ENCODE data around the gene BABAM2. TPM values are rescaled to one million over a fixed set of nuclear protein-coding genes. Genes with fewer than 3 reads are reported as not detected.
"Not testable (repeated sequence)": the region's sequence is repeated elsewhere in the genome, so short reads cannot be mapped to it uniquely, and the experiment has no call there.

The BABAM2 gene
- polyA plus RNA-seq, 3 donors = 55.5 to 58.9 (median 57.2) TPM

DNA sequence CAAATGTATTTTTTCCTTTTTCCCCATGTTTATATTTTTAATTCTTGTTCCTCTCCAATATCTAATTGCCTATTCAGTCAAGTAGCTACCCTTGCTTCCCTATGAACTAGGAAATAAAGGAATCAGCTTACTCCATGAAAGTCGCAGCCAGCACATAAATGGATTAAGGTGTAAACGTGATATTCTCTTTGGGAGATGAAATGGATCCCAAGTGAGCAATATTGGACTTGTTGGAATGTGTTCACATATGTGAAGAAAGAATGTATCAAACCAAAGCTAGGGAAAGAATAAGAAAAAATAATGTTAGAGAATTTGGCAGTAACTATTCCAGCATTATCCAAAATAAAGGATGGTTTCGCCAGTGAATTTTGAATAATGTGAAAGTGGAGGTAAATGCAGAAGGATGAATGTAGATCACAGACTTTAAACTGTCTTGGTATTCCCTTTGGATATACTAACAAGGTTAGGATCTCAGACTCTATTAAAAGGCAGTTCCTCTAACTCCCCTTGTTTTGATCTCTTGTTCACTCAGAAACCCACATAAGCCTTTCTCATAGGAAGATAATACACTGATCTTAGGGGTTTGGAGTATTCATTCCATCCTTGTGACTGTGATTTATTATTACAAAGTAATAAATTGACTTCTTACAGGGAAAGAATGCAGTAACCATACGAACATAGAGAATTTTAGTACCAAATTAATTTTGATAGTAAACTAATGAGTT, 208.1 kb downstream of the BABAM2 start:
- DNase-seq (ENCODE audit: low read depth in 3 of 3, low spot score in 2 of 3) = no peak

DNA sequence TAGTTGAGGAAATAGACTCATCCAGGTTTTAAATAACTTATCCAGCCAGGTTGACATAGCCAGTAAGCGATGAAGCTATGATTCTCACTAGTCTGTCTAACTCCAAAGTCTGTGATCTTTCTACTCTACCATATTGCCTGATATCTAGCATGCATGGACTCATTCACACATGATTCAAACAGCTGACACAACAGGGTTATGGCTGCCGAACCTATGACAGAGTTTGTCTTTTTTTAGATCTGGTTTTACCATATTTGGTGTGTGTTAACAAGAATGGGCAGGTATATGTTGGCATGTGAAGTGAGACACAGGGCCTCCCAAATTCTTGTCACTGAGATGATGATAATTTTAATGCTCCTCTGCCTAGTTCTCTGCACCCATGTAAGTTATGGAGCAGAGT, 210.6 kb downstream of the BABAM2 start:
- DNase-seq (ENCODE audit: low read depth in 3 of 3, low spot score in 2 of 3) = no peak

DNA sequence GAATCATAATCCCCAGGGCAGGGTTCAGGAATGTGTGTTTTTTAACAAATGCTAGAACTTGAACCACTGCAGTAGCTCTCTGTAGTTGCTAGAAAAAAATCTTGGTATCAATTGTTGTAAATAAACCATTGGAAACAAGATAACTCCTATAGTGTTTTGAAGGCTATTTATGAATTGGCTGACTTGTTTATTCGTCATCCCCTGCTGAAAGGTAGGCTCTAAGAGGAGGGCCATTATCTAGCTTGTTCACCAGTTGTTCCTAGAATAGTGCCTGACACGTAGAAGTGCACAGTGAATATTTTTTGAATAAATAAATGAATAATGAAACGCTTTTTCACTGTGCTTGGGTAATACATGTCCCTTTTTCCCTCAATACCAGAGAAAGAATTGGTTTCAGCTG, 211.4 kb downstream of the BABAM2 start:
- no peak for DNase-seq (ENCODE audit: low read depth in 3 of 3, low spot score in 2 of 3)

DNA sequence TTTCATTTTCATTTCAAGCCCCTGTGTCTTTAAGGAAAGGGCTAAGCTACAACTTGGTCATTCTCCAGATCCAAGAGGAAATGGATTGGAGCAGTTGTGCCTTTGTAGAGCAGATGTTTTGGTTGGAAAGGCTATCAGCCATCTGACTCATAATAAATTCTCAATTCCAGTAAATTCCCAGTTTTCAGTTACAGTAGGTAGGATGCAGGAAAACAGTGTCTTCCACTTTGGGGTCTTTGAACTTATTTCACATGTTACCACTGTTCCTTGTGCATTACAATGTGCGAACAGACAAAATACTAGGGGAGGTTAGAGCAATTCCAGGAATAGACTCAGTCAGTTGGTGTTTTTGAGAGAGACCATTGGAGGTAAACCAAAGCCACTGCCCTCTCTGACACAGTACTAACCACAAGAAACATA, 211.9 kb downstream of the BABAM2 start:
- DNase-seq (ENCODE audit: low read depth in 3 of 3, low spot score in 2 of 3) = no peak

DNA sequence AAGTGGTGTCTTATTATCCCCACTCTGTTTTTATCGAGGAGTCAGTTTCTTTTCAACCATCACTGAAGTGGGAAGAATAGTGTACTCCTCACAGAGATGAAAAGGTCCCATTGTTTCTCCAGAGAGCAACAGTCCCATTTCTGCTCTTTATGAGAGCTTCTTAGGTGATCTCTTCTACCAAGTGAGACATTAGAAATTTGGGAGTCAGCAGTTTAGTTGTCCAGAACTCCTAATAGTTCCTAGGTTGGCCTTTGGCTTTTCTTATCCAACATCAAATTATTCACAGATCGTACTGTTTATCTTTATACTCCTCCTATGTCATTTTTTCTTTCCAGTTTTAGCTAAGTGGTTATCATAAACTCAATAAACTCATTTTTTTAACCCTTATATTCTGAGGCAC, 213.1 kb downstream of the BABAM2 start:
- no peak for DNase-seq (ENCODE audit: low read depth in 3 of 3, low spot score in 2 of 3)

DNA sequence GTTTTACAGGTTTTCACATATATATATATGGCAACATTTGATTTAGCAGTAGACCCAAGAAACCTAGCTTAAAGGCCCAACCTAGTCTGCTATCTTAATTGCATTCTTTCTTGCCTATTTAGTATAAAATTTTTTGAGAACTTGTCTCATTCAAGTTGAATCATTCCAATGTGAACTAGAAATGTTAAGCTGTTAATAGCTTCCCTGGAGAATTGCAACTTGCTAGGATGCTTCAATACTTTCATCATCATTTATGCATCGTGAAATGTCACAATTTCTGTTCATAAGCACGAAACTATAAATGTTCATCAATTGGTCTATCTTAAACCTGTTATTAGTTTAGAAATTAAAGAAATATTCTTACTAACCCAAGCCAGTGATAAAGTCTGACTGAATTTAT, 217.6 kb downstream of the BABAM2 start:
- DNase-seq (ENCODE audit: low read depth in 3 of 3, low spot score in 2 of 3) = no peak

DNA sequence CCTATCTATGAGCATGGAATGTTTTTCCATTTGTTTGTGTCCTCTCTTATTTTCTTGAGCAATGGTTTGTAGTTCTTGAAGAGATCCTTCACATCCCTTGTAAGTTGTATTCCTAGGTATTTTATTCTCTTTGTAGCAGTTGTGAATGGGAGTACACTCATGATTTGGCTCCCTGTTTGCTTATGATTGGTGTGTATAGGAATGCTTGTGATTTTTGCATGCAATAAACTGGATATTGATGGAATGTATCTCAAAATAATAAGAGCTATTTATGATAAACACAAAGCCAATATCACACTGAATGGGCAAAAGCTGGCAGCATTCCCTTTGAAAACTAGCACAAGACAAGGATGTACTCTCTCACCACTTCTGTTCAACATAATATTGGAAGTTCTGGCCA, 223.2 kb downstream of the BABAM2 start:
- not testable (repeated sequence) for DNase-seq (ENCODE audit: low read depth in 3 of 3, low spot score in 2 of 3)

DNA sequence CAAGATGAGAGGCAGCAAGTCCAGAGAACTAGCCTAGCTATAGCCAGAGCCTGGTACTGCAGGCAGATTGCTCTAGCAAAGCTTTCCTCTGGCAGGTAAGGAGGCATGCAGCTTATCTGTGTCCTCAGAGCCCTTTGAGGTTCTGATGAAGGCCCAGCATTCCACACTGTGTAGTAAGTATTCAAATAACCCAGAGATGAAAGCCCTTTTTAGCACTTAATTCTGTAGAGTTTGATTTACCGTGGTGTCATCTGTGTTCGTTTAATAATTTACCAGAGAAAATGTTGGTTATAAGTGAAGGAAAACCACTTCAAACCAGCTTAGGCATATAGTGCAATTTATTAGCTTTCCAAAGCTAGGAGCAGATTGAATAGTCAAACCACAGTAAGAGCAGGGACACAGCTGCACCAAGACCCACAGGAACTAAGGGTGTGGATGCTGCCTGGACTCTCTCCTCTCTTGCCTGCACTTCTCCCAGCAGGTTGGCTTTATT, 226.6 kb downstream of the BABAM2 start:
- DNase-seq (ENCODE audit: low read depth in 3 of 3, low spot score in 2 of 3) = no peak

DNA sequence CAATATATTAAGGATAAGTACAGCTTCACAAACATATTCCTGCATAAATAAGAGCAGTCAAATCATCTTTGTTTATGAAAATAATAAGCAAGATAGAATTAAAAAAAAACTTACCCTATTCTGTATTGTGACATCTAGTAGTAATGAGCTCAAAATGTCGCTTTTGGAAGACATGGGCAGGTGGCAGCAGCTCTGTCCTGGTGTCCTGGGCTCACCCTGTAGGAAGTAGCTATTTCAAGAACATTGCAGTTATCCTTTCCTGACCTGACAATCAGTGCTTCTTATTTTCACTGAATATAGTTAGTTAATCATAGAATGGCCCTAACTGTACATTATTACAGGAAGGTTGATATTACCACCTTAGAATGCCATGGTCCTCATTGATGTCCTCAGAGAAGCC, 229.1 kb downstream of the BABAM2 start:
- no peak for DNase-seq (ENCODE audit: low read depth in 3 of 3, low spot score in 2 of 3)

DNA sequence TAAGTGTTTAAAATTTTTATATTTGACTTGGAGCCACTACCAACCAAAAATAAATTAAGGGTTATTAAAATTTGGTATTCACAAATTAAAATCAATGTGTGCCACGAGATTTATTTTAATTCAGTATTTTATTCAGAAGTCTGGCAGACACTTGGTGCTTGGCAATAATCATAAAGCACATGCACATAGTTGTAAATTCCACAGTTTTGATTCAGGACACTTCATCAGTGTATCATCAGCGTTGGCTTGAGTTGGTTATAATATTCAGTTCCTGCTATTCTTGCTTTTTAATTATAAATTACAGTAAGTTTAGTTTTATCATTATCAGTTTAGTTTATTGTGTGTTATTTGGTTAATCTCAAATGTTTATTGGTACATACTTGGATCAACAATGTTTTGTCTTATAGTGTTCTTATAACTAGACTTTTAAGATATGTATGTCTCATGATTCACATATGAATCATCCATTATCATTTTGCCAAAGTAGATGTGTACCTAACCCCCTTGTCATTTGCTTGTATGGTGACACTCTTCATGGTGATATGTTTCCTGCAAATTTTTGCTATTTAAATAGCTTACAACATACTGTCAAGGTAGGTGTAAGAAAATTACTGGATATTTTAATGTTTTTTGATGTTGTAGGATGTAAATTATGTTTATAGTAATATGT, 237.9 kb downstream of the BABAM2 start:
- DNase-seq (ENCODE audit: low read depth in 3 of 3, low spot score in 2 of 3) = no peak

DNA sequence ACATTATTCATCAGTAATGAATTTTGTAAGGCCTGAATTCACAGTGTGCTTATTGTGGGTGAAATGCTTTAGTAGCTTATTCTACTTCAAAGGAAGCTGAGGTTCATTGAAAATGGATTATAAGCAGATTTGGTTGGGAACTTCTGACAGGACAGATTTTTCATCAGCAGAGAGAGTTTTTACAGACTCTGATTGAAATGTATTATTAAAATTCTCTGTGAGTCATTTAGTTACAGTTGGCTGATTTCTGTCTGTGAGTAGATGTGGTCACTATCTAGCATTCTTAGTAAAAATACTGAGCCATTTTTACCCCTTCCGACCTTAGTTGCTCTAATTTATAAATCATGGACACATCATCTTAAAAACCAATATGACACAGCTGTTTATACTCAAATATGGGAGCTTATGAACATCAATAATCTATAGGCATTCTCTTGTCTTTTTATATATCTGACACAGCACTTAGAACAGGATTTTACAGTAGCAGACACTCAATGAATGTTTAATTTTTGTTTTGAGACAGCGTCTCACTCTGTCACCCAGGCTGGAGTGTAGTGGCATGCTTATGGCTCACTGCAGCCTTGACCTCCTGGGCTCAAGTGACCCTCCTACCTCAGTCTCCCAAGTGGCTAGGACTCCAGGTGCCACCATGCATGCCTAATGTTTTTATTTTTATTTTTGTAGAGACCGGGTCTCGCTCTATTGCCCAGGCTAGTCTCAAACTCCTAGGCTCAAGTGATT, 239.6 kb downstream of the BABAM2 start:
- no peak for DNase-seq (ENCODE audit: low read depth in 3 of 3, low spot score in 2 of 3)

DNA sequence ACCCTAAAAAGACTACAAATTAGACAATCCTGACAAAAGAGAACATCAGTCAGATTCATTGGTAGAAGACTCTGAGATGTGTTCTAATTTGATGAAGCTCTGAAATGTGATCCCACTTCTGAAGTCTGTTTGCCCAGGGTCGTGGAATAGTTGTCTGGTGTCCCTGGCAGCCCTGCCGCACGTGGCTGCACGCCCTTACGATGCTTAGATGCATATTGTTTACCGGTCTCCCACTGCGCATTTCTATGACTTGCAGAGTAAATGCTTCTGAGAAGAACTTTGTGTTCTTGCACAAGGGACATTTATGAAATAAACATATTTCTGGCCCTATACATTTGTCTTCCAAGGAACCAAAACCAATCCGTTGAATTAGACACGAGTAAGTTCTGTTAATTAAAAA, 243.2 kb downstream of the BABAM2 start:
- no peak for DNase-seq (ENCODE audit: low read depth in 3 of 3, low spot score in 2 of 3)

DNA sequence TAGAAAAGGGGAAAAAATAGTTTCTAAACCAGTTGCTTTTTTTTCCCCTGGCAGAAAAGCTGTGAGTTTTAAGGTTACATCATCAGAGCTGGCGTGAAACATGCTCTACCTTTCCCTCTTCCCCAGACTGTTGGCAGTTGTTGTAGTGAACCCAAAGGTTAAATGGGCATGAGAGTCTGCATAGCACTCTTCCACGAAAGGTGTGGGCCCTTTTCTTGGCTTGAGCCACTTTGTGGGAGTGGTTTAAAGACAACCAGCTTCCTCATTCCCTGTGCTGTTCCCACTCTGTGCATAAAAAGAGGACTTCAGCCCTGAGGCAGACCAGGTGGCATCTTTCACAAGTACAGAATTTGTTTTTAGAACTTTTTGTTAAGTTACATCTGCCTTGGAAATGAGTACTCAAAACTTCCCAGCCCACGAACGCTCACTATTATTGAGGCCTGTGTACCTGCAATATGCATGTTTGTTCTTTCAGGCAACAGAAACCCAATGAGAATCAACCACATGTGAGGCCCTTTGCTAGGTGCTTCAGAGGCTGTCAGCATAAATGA, 243.8 kb downstream of the BABAM2 start:
- DNase-seq (ENCODE audit: low read depth in 3 of 3, low spot score in 2 of 3) = no peak

DNA sequence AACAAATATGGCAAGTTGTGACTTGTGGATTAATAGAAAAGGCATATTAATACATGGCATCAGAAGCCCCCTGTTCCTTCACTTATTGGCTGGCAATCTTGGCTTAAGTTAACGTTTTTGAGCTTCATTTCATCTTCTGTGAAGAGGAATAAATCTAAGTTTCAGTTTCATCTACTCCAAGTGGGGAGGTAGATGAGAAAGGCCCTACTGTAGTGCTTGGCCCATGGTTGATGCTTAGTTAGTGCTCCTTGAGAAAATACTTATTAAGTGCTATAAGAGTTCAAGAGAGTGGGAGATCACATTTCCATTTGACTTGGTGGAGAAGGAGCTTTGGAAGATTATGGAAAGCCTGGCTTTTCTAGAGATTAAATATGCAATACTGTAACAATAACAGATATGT, 244.3 kb downstream of the BABAM2 start:
- DNase-seq (ENCODE audit: low read depth in 3 of 3, low spot score in 2 of 3) = no peak

DNA sequence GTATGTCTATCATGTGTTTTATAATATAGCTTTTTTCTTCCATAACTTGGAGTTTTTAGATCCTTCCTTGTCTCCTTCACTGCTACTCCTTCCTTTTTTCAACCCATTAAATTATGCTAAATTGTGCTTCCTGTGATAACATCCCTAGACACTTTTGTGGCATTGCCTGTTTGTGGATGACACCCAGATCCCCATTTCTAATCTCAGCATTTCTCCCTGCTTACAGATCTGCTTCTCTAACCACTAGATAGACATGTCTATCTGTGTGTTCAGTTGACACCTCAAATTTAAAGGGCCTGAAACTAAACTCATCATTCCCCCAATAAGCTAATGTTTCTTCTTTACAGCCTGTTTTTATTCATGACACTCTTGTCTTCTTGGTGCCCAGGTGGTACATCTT, 244.8 kb downstream of the BABAM2 start:
- no peak for DNase-seq (ENCODE audit: low read depth in 3 of 3, low spot score in 2 of 3)

DNA sequence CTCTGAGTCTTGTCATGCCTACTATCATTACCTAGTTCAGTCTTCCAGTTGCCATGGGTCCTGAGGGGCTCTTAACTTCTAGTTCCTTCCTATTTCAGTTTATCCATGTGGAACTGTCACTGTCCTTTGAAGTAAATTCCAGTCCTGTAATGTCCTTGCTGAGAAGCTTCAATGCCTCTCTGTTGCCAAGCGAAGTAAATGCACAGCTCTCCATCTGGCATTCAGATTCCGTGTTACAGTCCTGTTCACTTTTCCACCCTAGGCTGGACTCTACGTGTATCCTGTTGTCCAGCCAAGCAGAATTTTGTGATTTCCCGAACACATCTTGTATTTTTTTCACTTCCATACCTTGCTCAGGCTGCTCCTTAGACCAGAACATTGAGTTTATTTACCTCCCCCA, 245.3 kb downstream of the BABAM2 start:
- DNase-seq (ENCODE audit: low read depth in 3 of 3, low spot score in 2 of 3) = no peak

DNA sequence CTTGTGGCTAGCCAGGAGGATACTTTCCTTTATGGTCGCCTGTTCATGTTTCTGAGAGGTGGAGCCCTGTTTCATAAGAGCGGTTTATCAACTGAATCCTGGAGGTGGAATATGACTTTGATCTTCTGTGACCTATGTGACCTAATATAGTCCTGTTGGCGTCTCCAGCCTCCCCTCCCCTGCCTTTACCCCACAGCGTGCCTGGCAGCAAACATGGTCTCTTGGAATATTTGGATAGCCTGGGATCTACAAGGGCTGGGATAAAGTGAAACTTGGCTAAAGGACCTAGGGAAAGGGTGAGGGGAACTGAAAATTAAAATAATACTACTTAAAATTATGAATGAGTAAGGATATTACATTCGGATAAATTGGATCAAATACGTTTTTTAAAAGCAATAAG, 246.0 kb downstream of the BABAM2 start:
- DNase-seq (ENCODE audit: low read depth in 3 of 3, low spot score in 2 of 3) = no peak

DNA sequence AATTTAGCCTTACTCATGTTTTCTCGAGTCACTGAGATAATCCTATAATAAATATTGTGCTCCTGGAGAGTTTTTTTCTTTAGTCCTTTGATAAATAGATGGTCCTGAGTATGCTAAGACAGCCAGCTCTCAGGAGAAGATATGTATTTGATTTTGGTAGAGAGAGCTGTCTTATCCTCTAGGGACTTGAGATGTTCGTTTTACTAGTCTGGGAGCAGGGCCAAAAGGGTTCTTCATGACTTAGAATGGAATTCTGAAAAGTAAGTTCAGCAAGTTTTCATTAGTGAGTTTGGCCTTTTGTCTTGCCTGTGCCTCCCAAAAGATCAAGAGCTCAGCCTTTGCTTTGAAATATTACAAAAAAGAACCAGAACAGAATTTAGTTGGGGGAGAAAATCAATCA, 246.7 kb downstream of the BABAM2 start:
- DNase-seq (ENCODE audit: low read depth in 3 of 3, low spot score in 2 of 3) = no peak

DNA sequence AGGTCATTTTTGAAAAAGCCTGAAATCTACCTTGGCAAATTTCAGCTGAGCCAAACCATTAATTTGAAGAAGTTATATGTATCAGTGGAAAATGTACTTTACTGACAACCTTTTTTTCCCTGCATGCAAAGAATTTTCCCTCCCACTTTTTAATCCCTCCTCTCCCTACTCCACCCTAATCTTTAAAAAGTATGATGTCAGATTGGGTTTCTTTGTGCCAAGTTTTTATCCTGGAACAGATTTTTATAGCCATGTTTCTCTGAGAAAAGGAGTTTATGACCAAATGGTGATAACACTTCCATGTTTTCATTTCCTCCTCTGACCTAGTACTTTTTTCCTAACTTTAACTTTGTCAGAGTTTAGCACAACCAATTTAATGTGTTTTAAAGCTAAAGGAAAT, 251.9 kb downstream of the BABAM2 start:
- DNase-seq (ENCODE audit: low read depth in 3 of 3, low spot score in 2 of 3) = no peak

DNA sequence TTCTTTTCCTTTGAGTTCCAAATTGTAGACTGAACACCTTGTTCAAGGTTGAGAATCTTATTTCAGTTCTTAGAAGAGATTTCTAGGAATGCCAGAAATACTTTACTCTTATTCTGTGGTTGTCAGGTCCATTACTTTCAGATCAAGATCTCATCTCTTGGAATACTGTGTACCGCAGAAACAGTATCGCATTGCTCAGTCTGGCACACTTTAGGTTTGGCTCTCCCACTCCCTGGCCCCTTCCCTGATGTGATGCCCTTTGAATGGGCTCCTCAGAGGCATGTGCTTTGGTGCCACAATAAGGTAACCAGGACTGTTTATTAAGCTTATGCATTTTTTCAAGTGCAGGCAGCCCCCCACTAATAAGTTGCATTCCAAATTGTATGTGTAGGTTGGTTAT, 257.5 kb downstream of the BABAM2 start:
- DNase-seq (ENCODE audit: low read depth in 3 of 3, low spot score in 2 of 3) = no peak

DNA sequence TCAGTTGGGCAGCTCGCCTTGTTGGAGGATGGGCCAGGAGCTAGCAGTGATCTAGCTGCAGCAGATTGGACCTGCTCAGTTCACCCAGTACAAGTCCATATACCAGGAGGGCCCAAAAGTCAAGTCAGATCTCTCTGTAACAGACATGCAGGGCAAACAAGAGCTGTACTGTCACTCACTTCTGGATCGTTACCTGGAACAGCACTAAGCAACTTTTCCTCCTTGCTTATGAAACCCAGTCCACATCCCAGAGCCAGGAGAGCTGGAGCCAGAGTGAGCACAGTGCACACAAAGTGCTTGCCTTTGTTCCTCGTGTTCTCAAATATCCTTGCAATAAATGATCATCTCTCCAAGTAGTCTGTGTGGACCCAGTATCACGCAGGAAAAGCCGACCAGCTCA, 258.0 kb downstream of the BABAM2 start:
- DNase-seq (ENCODE audit: low read depth in 3 of 3, low spot score in 2 of 3) = no peak
